Body of pancreas (tissue), 4 donors: ENCODE measurements around the gene GLI1. TPM values are rescaled to one million over a fixed set of nuclear protein-coding genes. Genes with fewer than 3 reads are reported as not detected.
A peak's percentile ranks its signal among the peaks of the same experiment; 100 is the strongest.

Experiments used
- ATAC-seq: fragments of 150-250 bp; one replicate; pipeline ENCODE4 v1.9.1; 2016
- DNase-seq, 4 donors: peaks; one replicate each; pipeline ENCODE4 v3.0.0-alpha.2; 2019
- H3K27ac ChIP-seq, 4 donors: fragments of 200-600 bp; sonication (generic); 1 replicate in 3 of 4; 2 replicates in 1 of 4; pipeline versions ENCODE4 v1.5.1 to v1.6.1; 2016 to 2019; ENCODE audit warnings: mild to moderate bottlenecking in 1 of 4, mixed read lengths in 1 of 4, moderate library complexity in 1 of 4
- H3K27me3 ChIP-seq, 2 donors: fragments of 200-600 bp; sonication (generic); one replicate each; pipeline ENCODE4 v1.6.0; 2016; ENCODE audit warnings: mild to moderate bottlenecking in 1 of 2
- H3K36me3 ChIP-seq, 2 donors: fragments of 200-600 bp; sonication (generic); replicated peaks in 1 of 2; 2 replicates each; pipeline ENCODE4 v1.5.1; 2016; ENCODE audit warnings: low read depth in 2 of 2; ENCODE audit not compliant: insufficient read depth in 1 of 2
- H3K4me1 ChIP-seq: fragments of 200-600 bp; sonication (generic); one replicate; pipeline ENCODE4 v1.6.0; 2016
- H3K4me3 ChIP-seq, 2 donors: fragments of 200-600 bp; sonication (generic); 1 replicate in 1 of 2; 2 replicates in 1 of 2; pipeline ENCODE4 v1.5.1; 2016 to 2019
- H3K9me3 ChIP-seq, 3 donors: fragments of 200-600 bp; sonication (generic); 1 replicate in 2 of 3; 2 replicates in 1 of 3; pipeline ENCODE4 v1.5.1; 2016
- CTCF ChIP-seq, 7 experiments: fragments of 450-650 bp in 4 of 7; fragments of 200-600 bp in 3 of 7; sonication (generic) in 3 of 7; IDR thresholded peaks; one replicate each; pipeline ENCODE4 v1.5.1; 2016 to 2019; ENCODE audit warnings: antibody characterized with exemption in 7 of 7
- POLR2A ChIP-seq, 3 donors: fragments of 450-650 bp; IDR thresholded peaks; one replicate each; pipeline ENCODE4 v1.6.1; 2016; ENCODE audit warnings: antibody characterized with exemption in 3 of 3, mild to moderate bottlenecking in 2 of 3
- WGBS, 2 donors: methylation state at CpG; one replicate each; pipeline ENCODE4 v1.1.5; 2017; 5-methylcytosine and 5-hydroxymethylcytosine counted together
- intact Hi-C: fragments of 100-400 bp; cut with DNase I; formaldehyde crosslinking; loops from one replicate; pipeline ENCODE4 v1.15.1; 2023
- total RNA-seq, 2 donors: library from RNA; depleted of rRNA; stranded (reverse); fragments of >200 nt; gene quantifications; one replicate each; pipeline ENCODE4 v1.1.0, GENCODE V29; 2016

GLI1 gene
- total RNA-seq, 2 donors from 2014 or later, result 1.0 TPM; not detected in 1

GRCh38 chr12:57462251-57462911, 2.8 kb downstream of the GLI1 start:
- Histone ChIP-seq H3K27me3 (no peaks in the 10 kb centered on the region), H3K9me3 (no peaks in the 10 kb centered on the region), H3K36me3 (no peaks in the 10 kb centered on the region), H3K4me1 (peaks cover 22% of the 10 kb centered on the region), H3K4me3 (peak overlapping the region in 1 of 2 donors; percentile 17), H3K27ac (peak overlapping the region; percentile 62 to 86 (median 76))
- intact Hi-C loops, result no loop called here
- TF ChIP-seq POLR2A (IDR thresholded peaks at IDR 0.05) (peak in 2 of 3 donors; percentile 39 to 42), CTCF (IDR thresholded peaks at IDR 0.05) (peak; percentile 88 to 96 (median 95))
- WGBS, 2 donors, result 0 to 1% methylated on average over 9 to 28 of the region's 28 CpGs
- ATAC-seq (peak; percentile 83), DNase-seq (peak; percentile 87 to 90 (median 88))

- H3K4me1 ChIP-seq, result peaks cover 22% of the 10 kb centered on the region
- H3K4me3 ChIP-seq, result no peak overlapping the region
- intact Hi-C loops, result no loop called here
- no peak for ATAC-seq
- 26 to 31% methylated on average over 5 of the region's 5 CpGs for WGBS, 2 donors
- TF ChIP-seq CTCF (IDR thresholded peaks at IDR 0.05), result peak in 2 of 7 experiments; percentile 3 to 6
- TF ChIP-seq POLR2A (IDR thresholded peaks at IDR 0.05), result no peak
- no peaks in the 10 kb centered on the region for H3K36me3 ChIP-seq
- no peak for DNase-seq
- H3K9me3 ChIP-seq, result no peaks in the 10 kb centered on the region
- peak overlapping the region in 2 of 4 donors; percentile 73 to 80 for H3K27ac ChIP-seq
- no peaks in the 10 kb centered on the region for H3K27me3 ChIP-seq
Observed at GRCh38 chr12:57462912-57463253, 3.3 kb downstream of the GLI1 start.

- Histone ChIP-seq H3K9me3 (no peaks in the 10 kb centered on the region), H3K36me3 (no peaks in the 10 kb centered on the region), H3K27ac (no peak overlapping the region), H3K27me3 (no peaks in the 10 kb centered on the region), H3K4me1 (peaks cover 22% of the 10 kb centered on the region), H3K4me3 (no peak overlapping the region)
- no peak for DNase-seq
- 76 to 80% methylated on average over 12 of the region's 12 CpGs for WGBS, 2 donors
- no peak for ATAC-seq
- intact Hi-C loops, result no loop called here
- TF ChIP-seq POLR2A (IDR thresholded peaks at IDR 0.05), result no peak
- TF ChIP-seq CTCF (IDR thresholded peaks at IDR 0.05), result no peak
Observed at GRCh38 chr12:57464569-57464968, 5.0 kb downstream of the GLI1 start.

- H3K27me3 ChIP-seq, result no peaks in the 10 kb centered on the region
Observed at GRCh38 chr12:57465030-57465746, 5.6 kb downstream of the GLI1 start.

More at GRCh38 chr12:57465030-57465746, 5.6 kb downstream of the GLI1 start:
- Histone ChIP-seq H3K36me3 (no peaks in the 10 kb centered on the region), H3K9me3 (no peaks in the 10 kb centered on the region), H3K4me1 (peaks cover 19% of the 10 kb centered on the region), H3K4me3 (no peak overlapping the region), H3K27ac (no peak overlapping the region)
- 65 to 76% methylated on average over 5 to 6 of the region's 6 CpGs for WGBS, 2 donors
- DNase-seq (no peak), ATAC-seq (no peak)
- intact Hi-C loops, result no loop called here
- TF ChIP-seq POLR2A (IDR thresholded peaks at IDR 0.05) (no peak), CTCF (IDR thresholded peaks at IDR 0.05) (no peak)
